ENCODE results near the gene GLRX5. TPM values are rescaled to one million over a fixed set of nuclear protein-coding genes. Genes with fewer than 3 reads are reported as not detected.

GLRX5 gene
- total RNA-seq (2022; extraction: Qiagen RNA extraction) = 49.6 to 78.6 TPM (median 74.6 TPM) in 5 replicates

GRCh38 chr14:95534299-95535225, at the start of gene GLRX5:
GLRX5 (plus strand) TSS chr14:95535050; CDS start chr14:95535090, 40 bp downstream.

GRCh38 chr14:95516554-95517181, 18.2 kb upstream of the GLRX5 start, which contains the start of gene SYNE3:
SYNE3 (minus strand) TSS chr14:95516650; CDS start chr14:95475821, 40,829 bp downstream.

Other genes starting within 250 kb of the GLRX5 start
- 3.2 to 5.6 TPM (median 5.1 TPM) in 5 replicates for gene CLMN, start 215.1 kb upstream of the GLRX5 start, total RNA-seq (2022; extraction: Qiagen RNA extraction)
- 0.14 to 0.50 TPM (median 0.36 TPM) in 5 replicates for gene SYNE3, start 18.4 kb upstream of the GLRX5 start, total RNA-seq (2022; extraction: Qiagen RNA extraction)
- not detected in 5 replicates for gene TCL1B, start 151.4 kb downstream of the GLRX5 start, total RNA-seq (2022; extraction: Qiagen RNA extraction)
- gene TCL1A, start 179.1 kb downstream of the GLRX5 start, total RNA-seq (2022; extraction: Qiagen RNA extraction) = not detected in 5 replicates